ENCODE results near the gene LIG3.

GRCh38 chr17:35052780-35053179, 72.5 kb downstream of the LIG3 start:
- TF ChIP-seq CTCF (IDR thresholded peaks at IDR 0.05 in 4 of 5, conservative IDR thresholded peaks at IDR 0.05 in 1 of 5) = no peak
- no peak for TF ChIP-seq POLR2A (IDR thresholded peaks at IDR 0.05)

Measured in gastrocnemius medialis (tissue), 4 donors.